IMR-90 (cell line): ENCODE results near the gene ITCH. TPM values are rescaled to one million over a fixed set of nuclear protein-coding genes. Genes with fewer than 3 reads are reported as not detected.
"Not testable (repeated sequence)": the region's sequence is repeated elsewhere in the genome, so short reads cannot be mapped to it uniquely, and the experiment has no call there.

Experiments used
- ATAC-seq: fragments of 200-7000 bp; cut with Tn5 transposase; 2 replicates; pipeline ENCODE4 v1.9.1; 2020; ENCODE audit warnings: low read depth, mild to moderate bottlenecking, moderate library complexity
- BruUV-seq: library from RNA; stranded (reverse); fragments of 400-500 nt; replicated peaks from 2 replicates; lab custom pipeline; 2021; lab: Mats Ljungman, UMichigan
- CTCF ChIA-PET: fragments of 300-600 bp; formaldehyde crosslinking; extraction: SDS; loops from one replicate; lab custom pipeline; 2021; ENCODE audit warnings: antibody characterized with exemption; lab: Yijun Ruan, JAX
- POLR2A ChIA-PET: fragments of 300-600 bp; sonication (Branson Sonifier 250); formaldehyde crosslinking; loops from one replicate; lab custom pipeline; 2022; ENCODE audit warnings: antibody characterized with exemption; ENCODE audit not compliant: unreplicated experiment; lab: Charles Lee
- DNase-seq: peaks from one replicate; pipeline ENCODE4 v3.0.0; 2013
- H2AFZ ChIP-seq: replicated peaks from 2 replicates; pipeline ENCODE3; 2013; ENCODE audit warnings: low read length, mild to moderate bottlenecking; ENCODE audit not compliant: poor library complexity
- H2AK5ac ChIP-seq: 2 replicates; pipeline ENCODE4 v1.6.1; 2013; ENCODE audit warnings: low read depth, low read length, inconsistent platforms
- H2AK9ac ChIP-seq: replicated peaks from 2 replicates; pipeline ENCODE3; 2013; ENCODE audit warnings: mild to moderate bottlenecking, low read depth, low read length, moderate library complexity; ENCODE audit not compliant: poor library complexity
- H2BK120ac ChIP-seq: 2 replicates; pipeline ENCODE4 v1.6.1; 2013; ENCODE audit warnings: low read depth, low read length, inconsistent platforms
- H2BK15ac ChIP-seq: 3 replicates; pipeline ENCODE4 v1.6.1; 2013; ENCODE audit warnings: low read depth, low read length, inconsistent platforms
- H2BK20ac ChIP-seq: 2 replicates; pipeline ENCODE4 v1.6.1; 2013; ENCODE audit warnings: low read depth, mild to moderate bottlenecking, inconsistent platforms, low read length, moderate library complexity
- H2BK5ac ChIP-seq: 2 replicates; pipeline ENCODE4 v1.6.1; 2013; ENCODE audit warnings: mild to moderate bottlenecking, low read depth, low read length, inconsistent platforms; ENCODE audit not compliant: poor library complexity, severe bottlenecking
- H3K14ac ChIP-seq: replicated peaks from 2 replicates; pipeline ENCODE4 v1.6.1; 2013; ENCODE audit warnings: low read depth, low read length, inconsistent platforms
- H3K18ac ChIP-seq: 2 replicates; pipeline ENCODE4 v1.6.1; 2013; ENCODE audit warnings: low read depth, low read length, control low read depth
- H3K23ac ChIP-seq: 2 replicates; pipeline ENCODE4 v1.6.1; 2013; ENCODE audit warnings: low read depth, low read length, inconsistent platforms
- H3K27ac ChIP-seq: 2 replicates; pipeline ENCODE4 v1.5.1; 2013; ENCODE audit warnings: mild to moderate bottlenecking, control low read depth, low read length; ENCODE audit not compliant: insufficient read depth
- H3K27me3 ChIP-seq: 2 replicates; pipeline ENCODE4 v1.6.1; 2013; ENCODE audit warnings: low read length; ENCODE audit not compliant: control insufficient read depth, insufficient read depth
- H3K36me3 ChIP-seq: 2 replicates; pipeline ENCODE4 v1.6.1; 2013; ENCODE audit warnings: low read length, mixed read lengths; ENCODE audit not compliant: control insufficient read depth, insufficient read depth
- H3K4ac ChIP-seq: 2 replicates; pipeline ENCODE4 v1.6.1; 2013; ENCODE audit warnings: low read depth, low read length, inconsistent platforms
- H3K4me1 ChIP-seq: 2 replicates; pipeline ENCODE4 v1.6.1; 2013; ENCODE audit warnings: low read length, mixed read lengths; ENCODE audit not compliant: control insufficient read depth, insufficient read depth
- H3K4me2 ChIP-seq: 2 replicates; pipeline ENCODE4 v1.6.1; 2013; ENCODE audit warnings: low read depth, mild to moderate bottlenecking, control low read depth, low read length, moderate library complexity
- H3K4me3 ChIP-seq: 2 replicates; pipeline ENCODE4 v1.5.1; 2013; ENCODE audit warnings: low read depth, mild to moderate bottlenecking, control low read depth, low read length, moderate library complexity; ENCODE audit not compliant: insufficient read depth
- H3K56ac ChIP-seq: 2 replicates; pipeline ENCODE4 v1.6.1; 2013; ENCODE audit warnings: low read length, inconsistent platforms; ENCODE audit not compliant: insufficient read depth; ENCODE audit errors: extremely low read depth
- H3K79me1 ChIP-seq, 2 experiments: 2 replicates each; pipeline ENCODE4 v1.6.1; 2013; ENCODE audit warnings: low read length in 2 of 2, inconsistent platforms in 1 of 2, low read depth in 1 of 2
- H3K9ac ChIP-seq: 2 replicates; pipeline ENCODE4 v1.6.1; 2013; ENCODE audit warnings: low read depth, low read length, control low read depth
- H3K9me1 ChIP-seq: 2 replicates; pipeline ENCODE4 v1.6.1; 2013; ENCODE audit warnings: low read length, inconsistent platforms; ENCODE audit not compliant: insufficient read depth
- H3K9me3 ChIP-seq: 2 replicates; pipeline ENCODE4 v1.6.1; 2013; ENCODE audit warnings: low read length; ENCODE audit not compliant: control insufficient read depth, insufficient read depth
- H4K20me1 ChIP-seq: 2 replicates; pipeline ENCODE4 v1.6.1; 2013; ENCODE audit warnings: low read length, inconsistent platforms; ENCODE audit not compliant: insufficient read depth
- H4K5ac ChIP-seq: 2 replicates; pipeline ENCODE4 v1.6.1; 2013; ENCODE audit warnings: mild to moderate bottlenecking, low read depth, low read length, control low read depth
- H4K8ac ChIP-seq, 2 experiments: 2 replicates each; pipeline ENCODE4 v1.6.1; 2013; ENCODE audit warnings: low read depth in 2 of 2, low read length in 2 of 2, control low read depth in 1 of 2, inconsistent platforms in 1 of 2
- H4K91ac ChIP-seq: 2 replicates; pipeline ENCODE4 v1.6.1; 2013; ENCODE audit warnings: low read depth, low read length, inconsistent platforms; ENCODE audit not compliant: insufficient read depth
- BHLHE40 ChIP-seq: fragments of 150-350 bp; IDR thresholded peaks from 2 replicates; pipeline ENCODE4 v1.6.1; 2016; ENCODE audit warnings: mild to moderate bottlenecking, low read depth, low read length
- CHD1 ChIP-seq: IDR thresholded peaks from 2 replicates; pipeline ENCODE4 v1.6.1; 2012; ENCODE audit warnings: low read depth, low read length, improper control_type of control experiment
- ELK1 ChIP-seq: fragments of 150-350 bp; IDR thresholded peaks from 2 replicates; pipeline ENCODE4 v1.6.1; 2016; ENCODE audit warnings: low read depth, mild to moderate bottlenecking, low read length, moderate library complexity, borderline replicate concordance
- FOS ChIP-seq: fragments of 150-350 bp; IDR thresholded peaks from 2 replicates; pipeline ENCODE4 v1.6.1; 2016; ENCODE audit warnings: low read depth, low read length
- MAFK ChIP-seq: IDR thresholded peaks from 2 replicates; pipeline ENCODE4 v1.6.1; 2012; ENCODE audit warnings: low read depth, low read length, improper control_type of control experiment
- MXI1 ChIP-seq: IDR thresholded peaks from 2 replicates; pipeline ENCODE4 v1.6.1; 2012; ENCODE audit warnings: low read depth, mild to moderate bottlenecking, low read length, moderate library complexity, borderline replicate concordance
- NFE2L2 ChIP-seq: fragments of 150-350 bp; IDR thresholded peaks from 2 replicates; pipeline ENCODE4 v1.6.1; 2016; ENCODE audit warnings: low read depth, mild to moderate bottlenecking, low read length
- POLR2A ChIP-seq: IDR thresholded peaks from 2 replicates; pipeline ENCODE4 v1.6.1; 2012; ENCODE audit warnings: mild to moderate bottlenecking, low read depth, low read length
- RAD21 ChIP-seq: IDR thresholded peaks from 2 replicates; pipeline ENCODE4 v1.6.1; 2012; ENCODE audit warnings: low read length, improper control_type of control experiment
- SMC3 ChIP-seq: fragments of 150-350 bp; IDR thresholded peaks from 2 replicates; pipeline ENCODE4 v1.6.1; 2016; ENCODE audit warnings: low read depth, mild to moderate bottlenecking, antibody characterized with exemption, low read length, moderate library complexity
- WGBS, 2 experiments: methylation state at CpG; one replicate each; pipeline versions ENCODE4 v1.1.5 to v1.1.7; 2013; ENCODE audit warnings: missing lambda C conversion rate in 2 of 2; ENCODE audit not compliant: insufficient read length in 1 of 2; ENCODE audit errors: extremely low coverage in 2 of 2; 5-methylcytosine and 5-hydroxymethylcytosine counted together
- dilution Hi-C: fragments of 300-500 bp; cut with HindIII; formaldehyde crosslinking; loops from one replicate; pipeline ENCODE4 v1.14.3; 2018; ENCODE audit warnings: low sequenced_read_pairs; ENCODE audit not compliant: unreplicated experiment
- in situ Hi-C: fragments of 300-500 bp; cut with MboI; formaldehyde crosslinking; loops from 3 replicates; pipeline ENCODE4 v1.14.3; 2019; ENCODE audit warnings: low sequenced_read_pairs, inconsistent platforms, mixed read lengths
- intact Hi-C: fragments of 100-400 bp; cut with micrococcal nuclease; formaldehyde crosslinking; loops from 2 replicates; pipeline ENCODE4 v1.10.0; 2022
- polyA plus RNA-seq, 3 experiments: library from polyadenylated mRNA; depleted of rRNA; stranded (reverse); fragments of >200 nt; gene quantifications; 2 replicates each; pipeline ENCODE4 v1.2.3, GENCODE V29; 2012; ENCODE audit warnings: low replicate concordance in 1 of 3
- total RNA-seq: library from RNA; depleted of rRNA; stranded (reverse); fragments of >200 nt; gene quantifications from 2 replicates; pipeline ENCODE4 v1.2.3, GENCODE V29; 2012

Gene ITCH
- total and polyA plus RNA-seq, 2 of the 4 experiments (the other 2 are of a cell fraction): 12.7 to 94.6 TPM

GRCh38 chr20:34350095-34350494 is 13.0 kb upstream of the ITCH start:
- H3K9ac ChIP-seq: no peak overlapping the region
- no peaks in the 10 kb centered on the region for H4K20me1 ChIP-seq
- H2AK9ac ChIP-seq: no peak overlapping the region
- H3K9me3 ChIP-seq: no peaks in the 10 kb centered on the region
- BruUV-seq: no TSS peak
- POLR2A ChIA-PET: no interaction called here
- no peak for DNase-seq
- H2BK15ac ChIP-seq: no peak overlapping the region
- H2AK5ac ChIP-seq: no peak overlapping the region
- no peak overlapping the region for H3K27ac ChIP-seq
- CTCF ChIA-PET: interaction anchor here (0.6 kb wide), 1 partner anchor 17 kb away, joined by 3 read pairs; no protein-coding TSS in a partner anchor
- H3K27me3 ChIP-seq: no peaks in the 10 kb centered on the region
- H2BK5ac ChIP-seq: no peak overlapping the region
- intact Hi-C loops: no loop called here
- H3K4ac ChIP-seq: no peak overlapping the region
- H3K79me1 ChIP-seq: no peaks in the 10 kb centered on the region
- WGBS, 2 experiments: no CpG with 5 or more reads among the region's 3 CpGs
- no peak overlapping the region for H3K14ac ChIP-seq
- H4K91ac ChIP-seq: no peak overlapping the region
- no peak overlapping the region for H2BK20ac ChIP-seq
- in situ Hi-C loops: no loop called here
- H3K23ac ChIP-seq: no peak overlapping the region
- H3K4me2 ChIP-seq: no peak overlapping the region
- no peak overlapping the region for H3K4me3 ChIP-seq
- no peak overlapping the region for H4K5ac ChIP-seq
- H3K9me1 ChIP-seq: 0 out of 2 replicates have a peak, but pooled peaks cover 5% of the 10 kb centered on the region
- no peaks in the 10 kb centered on the region for H3K36me3 ChIP-seq
- dilution Hi-C loops: no loop called here
- H3K4me1 ChIP-seq: no peaks in the 10 kb centered on the region
- H4K8ac ChIP-seq: no peak overlapping the region
- TF ChIP-seq RAD21 (no peak), MAFK (no peak), NFE2L2 (no peak), FOS (no peak), POLR2A (no peak), BHLHE40 (no peak), SMC3 (no peak), ELK1 (no peak), MXI1 (no peak), CHD1 (no peak)
- H3K18ac ChIP-seq: no peak overlapping the region
- no peak overlapping the region for H3K56ac ChIP-seq
- H2AFZ ChIP-seq: no peak overlapping the region
- no peak for ATAC-seq
- no peak overlapping the region; the same call in 1 of the 2 replicates for H2BK120ac ChIP-seq

- H2AK9ac ChIP-seq, H3K9me3 ChIP-seq, H3K4me3 ChIP-seq, H3K9ac ChIP-seq, intact Hi-C loops, H4K91ac ChIP-seq, H2BK5ac ChIP-seq, H2AFZ ChIP-seq, H4K8ac ChIP-seq, H4K20me1 ChIP-seq, BruUV-seq, H3K27me3 ChIP-seq, H3K23ac ChIP-seq, H3K56ac ChIP-seq, H4K5ac ChIP-seq, H2BK15ac ChIP-seq, H3K18ac ChIP-seq, H3K36me3 ChIP-seq, H3K27ac ChIP-seq, H3K4me1 ChIP-seq, H2BK20ac ChIP-seq, dilution Hi-C loops, H2BK120ac ChIP-seq, DNase-seq, CTCF ChIA-PET, H3K14ac ChIP-seq, in situ Hi-C loops, H2AK5ac ChIP-seq, ATAC-seq, H3K4me2 ChIP-seq, H3K9me1 ChIP-seq, H3K4ac ChIP-seq, POLR2A ChIA-PET, H3K79me1 ChIP-seq: not testable (repeated sequence)
- WGBS, 2 experiments: 100% methylated on average over 1 of the region's 6 CpGs; no CpG with 5 or more reads in 1 of the 2 experiments
These were observed 9.6 kb upstream of the ITCH start for GRCh38 chr20:34353467-34353866.
